Measurements from ENCODE around the gene SLC26A8.
"Not testable (repeated sequence)": the region's sequence is repeated elsewhere in the genome, so short reads cannot be mapped to it uniquely, and the experiment has no call there.

The SLC26A8 gene

DNA sequence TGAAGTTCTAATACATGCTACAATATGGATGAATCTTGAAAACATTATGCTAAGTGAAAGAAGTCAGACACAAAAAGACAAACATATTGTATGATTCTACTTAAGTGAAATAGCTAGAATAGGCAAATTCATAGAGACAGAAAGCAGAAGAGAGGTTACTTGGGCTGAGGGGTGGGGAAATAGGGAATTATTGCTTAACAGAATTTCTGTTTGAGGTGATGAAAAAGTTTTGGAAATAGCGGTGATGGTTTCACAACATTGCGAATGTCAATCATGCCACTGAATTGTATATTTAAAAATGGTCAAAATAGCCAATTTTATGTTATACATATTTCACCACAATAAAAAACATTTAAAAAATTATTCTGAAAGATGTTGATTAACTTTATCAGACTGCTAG lies 6.1 kb downstream of the SLC26A8 start:
- no peak overlapping the region for H3K27ac ChIP-seq
- no peak overlapping the region for H3K4me3 ChIP-seq (ENCODE audit: low read depth, low read length)
- TF ChIP-seq, protein P1, sequence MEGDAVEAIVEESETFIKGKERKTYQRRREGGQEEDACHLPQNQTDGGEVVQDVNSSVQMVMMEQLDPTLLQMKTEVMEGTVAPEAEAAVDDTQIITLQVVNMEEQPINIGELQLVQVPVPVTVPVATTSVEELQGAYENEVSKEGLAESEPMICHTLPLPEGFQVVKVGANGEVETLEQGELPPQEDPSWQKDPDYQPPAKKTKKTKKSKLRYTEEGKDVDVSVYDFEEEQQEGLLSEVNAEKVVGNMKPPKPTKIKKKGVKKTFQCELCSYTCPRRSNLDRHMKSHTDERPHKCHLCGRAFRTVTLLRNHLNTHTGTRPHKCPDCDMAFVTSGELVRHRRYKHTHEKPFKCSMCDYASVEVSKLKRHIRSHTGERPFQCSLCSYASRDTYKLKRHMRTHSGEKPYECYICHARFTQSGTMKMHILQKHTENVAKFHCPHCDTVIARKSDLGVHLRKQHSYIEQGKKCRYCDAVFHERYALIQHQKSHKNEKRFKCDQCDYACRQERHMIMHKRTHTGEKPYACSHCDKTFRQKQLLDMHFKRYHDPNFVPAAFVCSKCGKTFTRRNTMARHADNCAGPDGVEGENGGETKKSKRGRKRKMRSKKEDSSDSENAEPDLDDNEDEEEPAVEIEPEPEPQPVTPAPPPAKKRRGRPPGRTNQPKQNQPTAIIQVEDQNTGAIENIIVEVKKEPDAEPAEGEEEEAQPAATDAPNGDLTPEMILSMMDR (IDR thresholded peaks at IDR 0.05), result no peak
- no peaks in the 10 kb centered on the region for H3K4me1 ChIP-seq
- H3K9me3 ChIP-seq (ENCODE audit: control insufficient read depth, low read length), result no peaks in the 10 kb centered on the region
- no peaks in the 10 kb centered on the region for H3K79me2 ChIP-seq
- no peak overlapping the region for H3K9ac ChIP-seq
- H3K27me3 ChIP-seq (ENCODE audit: control insufficient read depth, insufficient read depth, low read length), result no peaks in the 10 kb centered on the region
- H3K4me2 ChIP-seq (ENCODE audit: low read length), result no peak overlapping the region
- H3K36me3 ChIP-seq (ENCODE audit: control insufficient read depth, insufficient read depth, low read length), result no peaks in the 10 kb centered on the region
- no peak overlapping the region for H2AFZ ChIP-seq

DNA sequence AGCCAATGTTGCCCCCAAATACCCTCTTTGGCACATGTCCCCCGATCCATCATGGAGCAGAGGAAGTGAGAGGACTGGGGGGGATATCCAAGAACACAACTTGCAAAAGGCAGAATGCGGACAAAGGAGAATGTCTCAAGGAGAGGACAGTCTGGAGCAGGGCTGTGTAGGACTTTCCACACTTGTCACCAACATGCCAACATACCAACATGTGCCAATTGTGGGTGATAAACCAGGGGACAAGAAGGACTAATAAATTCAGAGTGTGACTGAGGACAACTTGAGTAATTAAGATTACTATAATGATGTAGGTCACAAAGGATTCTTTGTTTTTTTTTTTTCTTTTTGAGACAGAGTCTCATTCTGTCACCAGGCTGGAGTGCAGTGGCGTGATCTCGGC lies 8.8 kb downstream of the SLC26A8 start:
- no peak overlapping the region for H3K4me2 ChIP-seq (ENCODE audit: low read length)
- H3K36me3 ChIP-seq (ENCODE audit: control insufficient read depth, insufficient read depth, low read length), result no peaks in the 10 kb centered on the region
- no peak overlapping the region for H3K9ac ChIP-seq
- H3K79me2 ChIP-seq, result no peaks in the 10 kb centered on the region
- no peak overlapping the region for H3K4me3 ChIP-seq (ENCODE audit: low read depth, low read length)
- no peaks in the 10 kb centered on the region for H3K4me1 ChIP-seq
- H3K27ac ChIP-seq, result no peak overlapping the region
- no peak overlapping the region for H2AFZ ChIP-seq
- no peaks in the 10 kb centered on the region for H3K9me3 ChIP-seq (ENCODE audit: control insufficient read depth, low read length)
- H3K27me3 ChIP-seq (ENCODE audit: control insufficient read depth, insufficient read depth, low read length), result no peaks in the 10 kb centered on the region
- TF ChIP-seq, protein P1 (IDR thresholded peaks at IDR 0.05), result no peak

DNA sequence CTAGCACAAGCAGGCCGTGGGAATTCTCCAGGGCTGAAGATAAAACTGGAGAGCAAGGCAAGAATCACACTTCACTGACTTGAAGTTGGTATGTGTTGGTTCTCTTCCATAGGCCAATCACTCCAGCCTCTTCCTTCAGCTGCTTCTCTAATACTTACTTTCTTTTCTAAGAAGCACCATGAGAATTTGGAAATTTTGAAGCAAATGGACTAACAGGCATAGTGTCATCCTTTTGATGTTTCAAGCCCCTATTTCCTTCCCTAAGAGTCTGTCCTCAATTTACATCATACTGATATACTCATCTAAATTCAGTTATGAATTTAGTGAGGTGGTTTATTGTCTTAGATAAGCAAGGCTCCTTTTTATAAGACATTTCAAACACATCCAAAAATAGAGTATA lies 24.0 kb downstream of the SLC26A8 start:
- Histone ChIP-seq H3K9me3 (ENCODE audit: control insufficient read depth, low read length) (no peaks in the 10 kb centered on the region), H2AFZ (no peak overlapping the region), H3K4me3 (ENCODE audit: low read depth, low read length) (no peak overlapping the region), H3K4me2 (ENCODE audit: low read length) (no peak overlapping the region), H3K27me3 (ENCODE audit: control insufficient read depth, insufficient read depth, low read length) (no peaks in the 10 kb centered on the region), H3K4me1 (no peaks in the 10 kb centered on the region), H3K27ac (no peak overlapping the region), H3K36me3 (ENCODE audit: control insufficient read depth, insufficient read depth, low read length) (no peaks in the 10 kb centered on the region), H3K9ac (no peak overlapping the region), H3K79me2 (no peaks in the 10 kb centered on the region)
- TF ChIP-seq, protein P1 (IDR thresholded peaks at IDR 0.05), result no peak

DNA sequence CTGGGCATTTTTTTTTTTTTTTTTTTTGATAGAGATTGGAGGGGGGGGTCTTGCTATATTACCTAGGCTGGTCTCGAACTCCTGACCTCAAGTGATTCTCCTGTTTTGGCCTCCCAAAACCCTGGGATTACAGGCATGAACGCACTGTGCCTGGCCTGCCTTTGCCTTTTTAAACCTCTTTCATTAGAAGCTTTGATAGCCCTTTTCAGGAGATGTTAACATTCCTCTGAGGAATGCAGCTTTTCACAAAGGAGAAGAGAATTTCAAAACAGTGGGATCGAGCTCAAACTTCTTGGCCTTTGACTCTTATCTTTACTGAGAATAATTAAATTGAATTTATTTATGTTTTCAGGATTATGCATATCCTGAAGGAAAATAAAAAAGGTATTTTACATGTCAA lies 31.3 kb downstream of the SLC26A8 start:
- H3K4me1 ChIP-seq, result no peaks in the 10 kb centered on the region
- H3K27ac ChIP-seq, result no peak overlapping the region

DNA sequence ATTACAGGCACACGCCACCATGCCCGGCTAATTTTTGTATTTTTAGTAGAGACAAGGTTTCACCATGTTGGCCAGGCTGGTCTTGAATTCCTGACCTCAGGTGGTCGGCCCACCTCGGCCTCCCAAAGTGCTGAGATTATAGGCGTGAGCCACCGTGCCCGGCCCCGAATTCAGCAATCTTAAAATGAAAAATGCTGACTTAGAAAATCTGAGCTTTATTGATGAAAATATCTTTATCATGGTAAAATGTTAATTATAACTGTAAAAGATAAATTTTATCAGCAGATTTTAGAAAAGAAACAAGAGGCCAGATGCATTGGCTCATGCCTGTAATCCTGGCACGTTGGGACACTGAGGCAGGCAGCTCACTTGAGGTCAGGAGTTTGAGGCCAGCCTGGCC lies 36.4 kb downstream of the SLC26A8 start:
- not testable (repeated sequence) for H3K9me3 ChIP-seq (ENCODE audit: control insufficient read depth, low read length); H3K4me2 ChIP-seq (ENCODE audit: low read length); H3K4me3 ChIP-seq (ENCODE audit: low read depth, low read length); H3K27me3 ChIP-seq (ENCODE audit: control insufficient read depth, insufficient read depth, low read length); H3K36me3 ChIP-seq (ENCODE audit: control insufficient read depth, insufficient read depth, low read length); H2AFZ ChIP-seq; H3K27ac ChIP-seq; H3K79me2 ChIP-seq; H3K4me1 ChIP-seq; H3K9ac ChIP-seq

More for the DNA sequence above, 31.3 kb downstream of the SLC26A8 start:
- no peak overlapping the region for H2AFZ ChIP-seq
- H3K9ac ChIP-seq, result no peak overlapping the region
- H3K79me2 ChIP-seq, result no peaks in the 10 kb centered on the region
- TF ChIP-seq, protein P1 (IDR thresholded peaks at IDR 0.05), result no peak
- H3K9me3 ChIP-seq (ENCODE audit: control insufficient read depth, low read length), result no peaks in the 10 kb centered on the region
- no peaks in the 10 kb centered on the region for H3K27me3 ChIP-seq (ENCODE audit: control insufficient read depth, insufficient read depth, low read length)
- no peaks in the 10 kb centered on the region for H3K36me3 ChIP-seq (ENCODE audit: control insufficient read depth, insufficient read depth, low read length)
- H3K4me3 ChIP-seq (ENCODE audit: low read depth, low read length), result no peak overlapping the region
- no peak overlapping the region for H3K4me2 ChIP-seq (ENCODE audit: low read length)
